NT2/D1 (cell line): ENCODE data around the gene SOAT2.
A peak's percentile ranks its signal among the peaks of the same experiment; 100 is the strongest.

ENCODE experiments used
- DNase-seq: peaks from one replicate; pipeline ENCODE4 v3.0.0-alpha.2; 2011; ENCODE audit warnings: low read depth, low spot score
- H3K27me3 ChIP-seq: 2 replicates; pipeline ENCODE4 v1.6.0; 2011; ENCODE audit warnings: mild to moderate bottlenecking; ENCODE audit not compliant: insufficient read length, insufficient read depth
- H3K36me3 ChIP-seq: 2 replicates; pipeline ENCODE4 v1.6.1; 2011; ENCODE audit warnings: mild to moderate bottlenecking, low read length, mixed read lengths; ENCODE audit not compliant: insufficient read depth, insufficient read length
- H3K4me1 ChIP-seq: 2 replicates; pipeline ENCODE4 v1.5.1; 2011; ENCODE audit not compliant: insufficient read depth, insufficient read length
- H3K4me3 ChIP-seq: 2 replicates; pipeline ENCODE4 v1.5.1; 2011; ENCODE audit warnings: low read depth; ENCODE audit not compliant: insufficient read length
- H3K9ac ChIP-seq: 2 replicates; pipeline ENCODE4 v1.6.0; 2011; ENCODE audit warnings: low read depth; ENCODE audit not compliant: insufficient read length
- H3K9me3 ChIP-seq: 2 replicates; pipeline ENCODE4 v1.5.1; 2011; ENCODE audit warnings: mild to moderate bottlenecking, low read length; ENCODE audit not compliant: insufficient read depth
- SUZ12 ChIP-seq: IDR thresholded peaks from 2 replicates; pipeline ENCODE4 v1.6.1; 2011; ENCODE audit not compliant: insufficient read length, insufficient read depth; ENCODE audit errors: extremely low read depth
- YY1 ChIP-seq: IDR thresholded peaks from 2 replicates; pipeline ENCODE4 v1.6.1; 2011; ENCODE audit not compliant: insufficient read length, insufficient read depth
- ZNF274 ChIP-seq: IDR thresholded peaks from 2 replicates; pipeline ENCODE4 v1.6.1; 2011; ENCODE audit warnings: mild to moderate bottlenecking, low read depth, low read length

SOAT2 gene

DNA sequence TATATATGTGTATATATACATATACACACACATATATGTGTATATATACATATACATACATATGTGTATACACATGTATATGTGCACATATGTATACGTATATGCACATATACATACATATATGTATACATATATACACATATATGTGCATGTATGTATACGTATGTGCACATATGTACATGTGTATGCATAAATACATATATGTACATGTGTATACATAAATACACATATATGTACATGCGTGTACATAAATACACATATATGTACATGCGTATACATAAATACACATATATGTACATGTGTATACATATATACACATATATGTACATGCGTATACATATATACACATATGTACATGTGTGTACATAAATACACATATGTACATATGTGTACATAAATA, 43.9 kb downstream of the SOAT2 start:
- no peak for DNase-seq
- Histone ChIP-seq H3K36me3 (no peaks in the 10 kb centered on the region), H3K4me1 (no peaks in the 10 kb centered on the region), H3K4me3 (no peak overlapping the region), H3K9ac (no peak overlapping the region), H3K27me3 (no peaks in the 10 kb centered on the region), H3K9me3 (peaks cover 6% of the 10 kb centered on the region)
- TF ChIP-seq SUZ12 = no peak
- no peak for TF ChIP-seq ZNF274
- TF ChIP-seq YY1 = no peak

DNA sequence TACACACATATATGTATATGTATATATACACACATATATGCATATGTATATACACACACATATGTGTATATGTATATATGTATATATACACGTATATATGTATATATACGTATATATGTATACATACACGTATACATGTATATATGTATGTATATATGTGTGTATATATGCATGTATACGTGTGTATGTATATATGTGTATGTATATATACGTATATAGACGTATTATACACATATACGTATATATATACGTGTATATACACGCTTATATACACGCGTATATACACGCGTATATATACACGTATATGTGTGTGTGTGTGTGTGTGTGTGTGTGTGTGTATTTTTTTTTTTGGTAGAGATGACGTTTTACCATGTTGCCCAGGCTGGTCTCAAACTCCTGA, 44.4 kb downstream of the SOAT2 start:
- Histone ChIP-seq H3K4me1 (no peaks in the 10 kb centered on the region), H3K4me3 (no peak overlapping the region), H3K9ac (no peak overlapping the region), H3K9me3 (peaks cover 6% of the 10 kb centered on the region), H3K36me3 (no peaks in the 10 kb centered on the region), H3K27me3 (no peaks in the 10 kb centered on the region)
- no peak for TF ChIP-seq ZNF274
- TF ChIP-seq SUZ12 = no peak
- no peak for TF ChIP-seq YY1
- DNase-seq = no peak

DNA sequence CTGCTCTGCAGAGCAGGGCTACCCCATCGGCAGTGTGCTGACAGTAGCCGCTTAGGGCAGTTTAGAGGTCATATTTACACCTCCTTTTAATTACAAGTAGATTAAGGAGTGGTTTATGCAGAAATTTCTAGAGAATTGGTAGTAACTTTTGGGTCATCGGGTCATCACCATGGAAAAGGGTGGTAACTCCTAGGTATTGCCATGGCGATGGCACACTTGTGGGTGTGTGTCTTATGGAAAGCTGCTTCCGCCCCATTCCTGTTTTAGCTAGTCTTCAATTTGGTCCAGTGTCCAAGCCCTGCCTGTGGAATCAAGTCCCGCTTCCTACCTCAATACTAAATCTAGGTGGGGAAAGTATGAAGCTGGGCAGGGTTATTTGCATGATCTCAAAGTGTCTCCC, 47.8 kb downstream of the SOAT2 start:
- Histone ChIP-seq H3K4me3 (no peak overlapping the region), H3K4me1 (no peaks in the 10 kb centered on the region), H3K27me3 (no peaks in the 10 kb centered on the region), H3K36me3 (no peaks in the 10 kb centered on the region), H3K9ac (no peak overlapping the region), H3K9me3 (peaks cover 6% of the 10 kb centered on the region)
- DNase-seq = no peak
- TF ChIP-seq ZNF274 (no peak), SUZ12 (no peak), YY1 (no peak)

DNA sequence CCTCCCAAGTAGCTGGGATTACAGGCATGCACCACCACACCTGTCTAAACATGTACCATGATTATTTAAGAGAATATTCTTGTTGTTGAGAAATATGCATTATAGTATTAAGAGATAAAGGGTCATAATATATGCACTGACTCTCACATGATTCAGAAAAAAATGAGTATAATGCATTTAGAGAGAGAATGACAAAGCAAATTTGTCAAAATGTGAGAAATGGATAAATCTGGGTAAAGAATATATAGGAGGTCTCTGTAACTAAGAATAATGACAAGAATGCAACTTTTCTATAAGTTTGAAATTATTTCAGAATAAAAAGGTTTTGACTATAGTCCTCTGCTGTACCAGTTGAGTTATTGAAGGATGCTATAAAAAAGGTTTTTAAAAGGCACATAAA, 49.1 kb downstream of the SOAT2 start:
- Histone ChIP-seq H3K9me3 (peaks cover 3% of the 10 kb centered on the region; the same call in 1 of the 2 replicates), H3K36me3 (no peaks in the 10 kb centered on the region), H3K4me3 (no peak overlapping the region), H3K27me3 (no peaks in the 10 kb centered on the region), H3K9ac (no peak overlapping the region), H3K4me1 (no peaks in the 10 kb centered on the region)
- no peak for TF ChIP-seq ZNF274
- TF ChIP-seq YY1 = no peak
- no peak for TF ChIP-seq SUZ12
- DNase-seq = no peak

DNA sequence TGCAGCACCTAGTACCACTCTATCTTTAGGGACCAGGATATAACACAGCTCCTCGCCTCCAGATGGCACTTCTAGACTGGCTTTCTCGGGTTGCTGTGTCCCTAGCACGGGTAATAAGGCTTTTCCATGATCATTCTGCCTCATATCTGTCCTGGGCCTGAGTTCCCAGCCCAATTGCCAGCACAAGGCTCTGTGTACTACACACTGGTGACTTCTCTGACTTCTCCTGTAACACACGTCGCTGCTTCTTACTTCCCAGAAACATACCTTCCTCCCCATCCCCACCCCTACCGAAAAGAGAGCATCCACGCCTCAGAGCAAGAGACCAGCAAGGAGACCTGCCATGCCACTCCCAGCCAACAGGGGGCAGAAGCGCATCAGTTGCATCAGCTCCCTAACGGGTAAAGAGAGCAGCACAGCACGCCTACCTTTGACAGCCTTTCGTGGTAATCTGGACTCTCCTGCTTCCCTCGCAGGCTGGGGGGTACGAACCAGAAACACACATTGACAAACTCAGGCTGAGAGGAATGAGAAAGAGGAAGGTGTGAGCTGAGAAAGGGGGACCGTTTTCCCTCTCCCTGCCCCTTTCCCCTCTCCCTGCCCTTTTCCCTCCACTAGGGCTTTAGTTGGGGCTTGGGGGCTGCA, 56.0 kb downstream of the SOAT2 start:
- Histone ChIP-seq H3K4me3 (no peak overlapping the region), H3K9ac (no peak overlapping the region), H3K9me3 (no peaks in the 10 kb centered on the region), H3K27me3 (peaks cover 16% of the 10 kb centered on the region), H3K36me3 (no peaks in the 10 kb centered on the region), H3K4me1 (peaks cover 7% of the 10 kb centered on the region)
- DNase-seq = peak; percentile 73
- no peak for TF ChIP-seq ZNF274
- no peak for TF ChIP-seq YY1
- TF ChIP-seq SUZ12 = no peak

DNA sequence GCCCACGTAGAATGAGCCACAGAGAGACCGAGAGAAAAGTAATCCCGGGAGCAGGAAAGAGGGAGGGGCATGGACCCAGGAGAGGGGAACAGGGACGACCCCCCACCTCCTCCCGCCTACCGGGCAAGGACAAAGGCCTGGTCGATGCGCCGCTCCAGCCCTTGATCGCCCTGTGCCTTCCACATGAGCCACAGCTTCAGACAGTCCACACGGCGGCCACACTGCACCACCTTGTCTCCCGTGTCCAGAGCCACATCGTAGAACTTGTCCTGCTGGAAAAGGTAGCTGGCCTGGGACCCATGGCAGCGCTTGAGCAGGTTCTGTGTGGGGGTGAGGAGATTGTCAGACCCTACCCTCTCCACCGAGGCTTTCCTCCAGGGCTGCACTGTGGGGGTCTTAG, 56.7 kb downstream of the SOAT2 start:
- Histone ChIP-seq H3K4me3 (no peak overlapping the region), H3K9me3 (no peaks in the 10 kb centered on the region), H3K27me3 (peaks cover 16% of the 10 kb centered on the region), H3K36me3 (no peaks in the 10 kb centered on the region), H3K4me1 (peaks cover 7% of the 10 kb centered on the region), H3K9ac (no peak overlapping the region)
- DNase-seq = no peak
- TF ChIP-seq ZNF274 (no peak), YY1 (no peak), SUZ12 (no peak)

DNA sequence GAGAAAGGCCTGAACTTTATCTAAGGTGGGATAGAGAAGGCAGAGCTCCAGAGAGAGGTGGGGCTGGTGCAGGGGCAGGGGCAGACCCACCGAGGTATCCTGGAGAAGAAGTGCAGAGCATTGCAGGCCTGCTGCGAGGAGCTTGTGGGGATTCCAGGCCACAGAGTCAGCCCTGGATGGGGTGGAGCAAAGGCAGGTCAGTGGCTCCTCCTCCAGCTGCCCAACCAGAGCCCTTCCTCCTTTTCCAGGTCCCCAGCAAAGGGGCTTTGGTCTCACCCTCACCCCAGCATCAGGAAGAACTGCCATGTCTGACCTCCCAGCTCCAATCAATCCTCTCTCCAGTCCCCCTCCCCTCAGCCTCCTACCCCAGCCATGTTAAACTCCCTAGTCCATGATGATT, 57.4 kb downstream of the SOAT2 start:
- no peaks in the 10 kb centered on the region for H3K36me3 ChIP-seq
- no peak for DNase-seq
- no peak overlapping the region for H3K9ac ChIP-seq
- peaks cover 16% of the 10 kb centered on the region for H3K27me3 ChIP-seq
- peaks cover 7% of the 10 kb centered on the region for H3K4me1 ChIP-seq
- H3K4me3 ChIP-seq = no peak overlapping the region
- TF ChIP-seq ZNF274 = no peak
- no peaks in the 10 kb centered on the region for H3K9me3 ChIP-seq
